ENCODE results near the gene SEPTIN12.

SEPTIN12 gene

GRCh38 chr16:4783951-4784336 is 4.2 kb downstream of the SEPTIN12 start:
- DNase-seq = no peak

- DNase-seq = no peak
These were observed 4.7 kb downstream of the SEPTIN12 start for GRCh38 chr16:4783251-4783950.

- no peak for DNase-seq
These were observed 7.9 kb downstream of the SEPTIN12 start for GRCh38 chr16:4780235-4780634.

GRCh38 chr16:4778050-4778392 is 10.1 kb downstream of the SEPTIN12 start:
- no peak for DNase-seq

- no peak for DNase-seq
These were observed 10.7 kb downstream of the SEPTIN12 start for GRCh38 chr16:4777339-4778049.

- DNase-seq = no peak
These were observed 11.9 kb downstream of the SEPTIN12 start for GRCh38 chr16:4776141-4776705.

- DNase-seq = no peak
These were observed 13.1 kb downstream of the SEPTIN12 start for GRCh38 chr16:4775005-4775404.

- no peak for DNase-seq
These were observed 15.8 kb downstream of the SEPTIN12 start for GRCh38 chr16:4772351-4772750.

- DNase-seq = no peak
These were observed 16.5 kb downstream of the SEPTIN12 start for GRCh38 chr16:4771646-4772045.

GRCh38 chr16:4769306-4769638 is 18.9 kb downstream of the SEPTIN12 start:
- no peak for DNase-seq

GRCh38 chr16:4768549-4769305 is 19.4 kb downstream of the SEPTIN12 start:
- no peak for DNase-seq

GRCh38 chr16:4767872-4768548 is 20.1 kb downstream of the SEPTIN12 start:
- no peak for DNase-seq

- DNase-seq = peak; percentile 63
These were observed 21.1 kb downstream of the SEPTIN12 start, which contains the start of gene ZNF500 for GRCh38 chr16:4766875-4767628. Gene ZNF500, minus strand, starts transcription at chr16:4767162. Its CDS starts 1,184 bp downstream, at chr16:4765978.

- no peak for DNase-seq
These were observed 22.4 kb downstream of the SEPTIN12 start for GRCh38 chr16:4765511-4766474.

- DNase-seq = no peak
These were observed 24.4 kb downstream of the SEPTIN12 start for GRCh38 chr16:4763791-4764190.

GRCh38 chr16:4762205-4762604 is 25.9 kb downstream of the SEPTIN12 start:
- DNase-seq = no peak

GRCh38 chr16:4760221-4760910 is 27.8 kb downstream of the SEPTIN12 start:
- DNase-seq = no peak

GRCh38 chr16:4755687-4756086 is 32.5 kb downstream of the SEPTIN12 start:
- no peak for DNase-seq

GRCh38 chr16:4754865-4755264 is 33.3 kb downstream of the SEPTIN12 start:
- no peak for DNase-seq

GRCh38 chr16:4753227-4753626 is 34.9 kb downstream of the SEPTIN12 start:
- DNase-seq = no peak

All from SIG-M5 (cell line).